CD4-positive, alpha-beta T cell treated with Interleukin-15 for 4 hours (primary cell): Measurements from ENCODE around the gene ACADVL.
"Not testable (repeated sequence)": the region's sequence is repeated elsewhere in the genome, so short reads cannot be mapped to it uniquely, and the experiment has no call there.

Experiments used
- DNase-seq: peaks from one replicate; pipeline ENCODE4 v3.0.0-alpha.2; 2020; ENCODE audit warnings: low spot score

Gene ACADVL

DNA sequence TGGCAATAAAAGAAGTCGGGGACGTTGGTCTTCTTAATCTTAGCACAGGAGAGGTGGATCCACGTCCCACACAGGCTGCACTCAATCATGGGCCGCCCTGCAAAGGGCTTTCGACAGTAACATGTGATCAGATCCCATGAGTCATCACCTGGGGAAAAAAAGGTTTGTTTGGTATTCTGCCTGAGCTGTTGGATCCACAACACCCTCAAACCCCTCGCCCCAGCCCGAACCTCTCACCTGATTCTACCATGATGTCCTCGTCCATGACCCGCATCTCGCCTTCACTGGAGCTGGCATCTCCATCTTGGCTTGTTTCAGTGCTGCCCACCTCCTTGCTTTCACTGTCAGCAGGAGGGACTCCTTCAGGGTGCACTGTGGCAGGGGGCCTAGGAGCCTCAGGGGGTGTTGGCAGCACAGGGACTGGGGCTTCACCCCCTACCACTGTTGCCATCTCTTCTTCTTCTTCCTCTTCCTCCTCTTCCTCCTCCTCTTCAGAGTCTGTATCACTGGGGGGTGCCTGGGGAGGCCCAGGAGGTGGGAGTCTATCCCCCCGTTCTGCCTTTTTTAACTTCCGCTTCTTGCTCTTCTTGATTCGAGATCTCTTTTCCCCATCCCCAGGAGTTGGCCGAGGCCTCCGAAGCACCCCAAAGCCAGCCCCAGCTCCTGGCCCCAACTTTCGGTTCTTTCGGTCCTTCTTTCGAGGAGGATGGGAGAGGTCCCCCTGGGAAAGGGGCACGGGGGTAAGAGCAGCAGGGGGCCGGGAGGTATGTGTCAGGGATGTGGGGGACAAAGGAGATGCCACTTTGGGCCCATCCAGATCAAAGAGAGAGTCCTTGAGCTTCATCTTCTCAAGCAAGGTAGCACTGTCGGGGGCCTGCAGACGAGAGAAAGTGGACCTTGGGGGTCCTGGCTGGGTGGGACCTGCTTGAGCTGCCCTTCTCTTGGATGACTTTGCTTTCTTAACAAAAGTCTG, 16.2 kb downstream of the ACADVL start:
- DNase-seq = peak; percentile 20

DNA sequence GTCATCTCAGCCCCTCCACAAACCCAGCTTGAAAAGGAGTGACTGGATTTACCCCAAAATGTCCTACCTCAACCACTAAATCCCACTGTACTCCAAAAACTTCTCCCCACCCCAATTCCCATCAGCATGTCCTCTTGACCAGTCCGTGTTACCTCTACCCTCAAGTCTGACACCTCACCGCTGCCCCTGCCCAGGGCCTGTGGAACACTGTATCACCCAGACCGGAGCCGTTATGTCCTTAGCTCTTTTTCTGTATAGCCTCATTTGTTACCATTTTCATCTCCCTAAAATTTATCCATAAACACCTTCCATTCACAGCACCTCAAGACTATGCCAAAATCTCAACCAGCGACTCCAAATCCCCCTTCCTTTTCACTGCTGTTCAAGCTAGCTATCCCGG, 17.1 kb downstream of the ACADVL start:
- no peak for DNase-seq

DNA sequence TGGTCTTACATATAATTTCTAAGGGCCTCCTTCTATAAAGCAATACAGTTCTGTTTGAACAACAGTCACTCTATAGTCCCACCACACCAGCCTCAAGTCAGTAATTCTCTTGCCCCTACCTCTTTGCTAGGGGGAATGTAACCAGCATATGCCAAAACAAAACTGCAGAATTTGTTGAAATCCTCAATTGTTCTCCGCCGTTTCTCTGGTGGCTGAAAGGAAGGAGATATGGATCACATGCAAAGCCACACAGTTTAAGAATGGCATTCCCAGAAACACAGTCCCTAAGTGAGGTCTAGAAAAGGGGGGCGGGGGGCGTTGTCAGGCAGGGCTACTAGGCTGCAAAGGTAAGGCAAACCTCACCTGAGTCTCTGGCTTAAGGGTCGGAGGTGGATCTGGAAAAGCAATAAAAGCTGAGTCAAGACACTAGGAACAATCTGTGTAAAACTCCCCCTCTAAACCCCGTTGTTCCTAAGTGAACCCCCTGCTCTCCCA, 17.6 kb downstream of the ACADVL start:
- no peak for DNase-seq

DNA sequence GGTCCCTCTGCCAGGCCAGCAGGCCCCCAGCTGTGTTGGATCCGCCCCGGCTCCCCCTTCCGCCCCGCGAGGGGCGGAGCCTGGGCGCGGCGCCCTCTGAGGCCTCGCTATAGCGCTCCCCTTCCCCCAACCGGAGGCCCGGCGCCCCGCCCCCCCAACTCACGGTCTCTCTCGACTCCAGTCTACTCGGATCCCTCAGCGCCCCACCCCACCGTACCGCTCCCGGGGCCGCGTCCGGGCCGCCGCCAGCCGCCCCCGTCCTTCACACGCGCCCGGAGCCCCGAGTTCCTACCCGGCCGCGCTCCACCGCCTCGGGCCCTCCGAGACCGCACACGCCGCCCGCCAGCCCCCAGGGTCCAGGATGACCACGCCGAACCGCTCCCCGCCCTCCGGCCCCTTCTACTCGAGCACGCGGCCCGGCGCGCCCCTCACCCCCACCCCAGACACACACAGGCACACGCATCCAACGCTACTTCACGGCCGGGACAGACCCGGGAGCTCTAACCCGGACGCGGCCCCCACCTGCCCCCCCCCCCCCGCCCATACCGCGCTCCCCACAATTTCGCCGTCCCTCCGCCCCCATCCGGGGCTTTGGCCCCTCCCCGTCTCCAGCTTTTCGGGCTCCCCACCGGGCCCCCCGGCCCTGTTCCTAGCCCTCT, 18.2 kb downstream of the ACADVL start:
- peak; percentile 82 for DNase-seq

DNA sequence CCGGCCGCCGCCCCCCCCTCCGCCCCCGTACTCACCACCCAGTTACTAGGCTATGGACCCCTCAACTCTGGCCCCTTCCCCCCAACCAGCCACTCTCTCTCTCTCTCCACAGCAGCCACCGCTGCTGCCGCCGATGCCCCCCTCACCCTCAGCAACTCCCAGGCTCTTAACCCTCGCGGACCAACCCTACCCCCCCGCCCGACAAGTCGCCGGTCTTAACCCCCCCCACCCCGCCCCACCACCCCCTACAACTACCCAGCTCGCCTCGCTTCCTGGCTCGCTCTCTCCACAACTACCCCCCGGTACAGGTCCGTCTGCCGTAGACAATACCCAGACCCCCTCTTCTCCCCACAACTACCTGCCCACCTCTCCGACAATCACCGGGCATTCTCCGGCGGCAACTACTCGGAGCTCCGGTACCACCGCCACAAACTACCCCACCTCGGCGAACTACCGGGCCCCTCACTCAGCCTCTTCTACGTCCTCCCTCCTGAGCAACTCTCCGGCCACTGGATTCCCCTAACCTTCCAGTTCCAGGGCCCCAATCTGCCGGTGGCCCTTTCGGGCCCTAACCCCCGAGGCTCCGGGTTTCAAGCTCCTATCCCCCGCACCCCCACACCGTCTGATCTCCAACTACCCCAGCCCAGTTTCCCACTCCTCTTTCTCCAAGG, 18.8 kb downstream of the ACADVL start:
- no peak for DNase-seq

DNA sequence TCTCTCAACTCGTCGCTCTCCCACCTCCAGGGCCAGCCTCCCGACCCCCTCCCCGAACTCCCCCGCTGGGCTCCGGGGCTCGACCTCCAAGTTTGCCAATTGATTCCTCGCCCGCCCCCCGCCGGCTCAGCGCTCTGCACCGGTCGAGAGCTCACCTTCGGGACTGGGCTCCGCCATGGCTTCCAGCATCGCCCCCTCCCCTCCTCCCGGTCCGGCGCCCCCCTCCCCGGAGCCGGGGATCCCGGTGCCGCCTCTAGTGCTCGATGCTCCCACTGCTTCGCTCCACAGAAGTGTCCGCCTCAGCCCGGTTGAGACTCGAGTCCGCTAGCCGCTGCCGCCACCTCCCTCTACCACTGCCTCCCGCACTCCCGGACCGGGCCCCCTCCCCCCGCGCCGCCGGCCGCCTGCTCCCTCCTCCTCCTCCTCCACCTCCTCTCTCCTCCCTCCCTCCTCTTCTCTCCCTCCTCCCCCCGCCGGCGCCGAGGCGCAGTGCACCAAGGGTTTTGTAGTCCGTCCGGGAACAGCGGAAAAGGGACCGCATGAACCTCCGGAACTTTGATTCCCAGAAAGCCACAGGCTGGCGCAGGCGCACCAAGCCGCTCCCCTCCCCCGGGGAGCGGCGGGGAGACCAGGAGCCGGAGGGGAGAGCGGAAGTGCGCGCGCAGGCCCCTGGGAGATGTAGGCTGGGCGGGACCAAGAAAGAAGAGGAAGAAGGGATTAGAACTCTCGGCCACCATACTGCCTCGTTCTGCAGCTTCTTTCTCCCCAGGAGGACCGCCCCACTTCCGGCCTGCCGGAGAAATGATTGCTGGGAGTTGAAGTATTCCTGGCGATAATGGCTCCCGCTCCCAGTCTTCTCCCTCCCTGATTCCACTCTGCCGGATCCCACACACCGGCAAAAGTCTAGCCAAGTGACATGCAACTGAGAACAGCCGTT, 19.6 kb downstream of the ACADVL start, which contains the start of gene PHF23:
TSS of gene PHF23 (minus strand) at position 367 of the 937 bp plus-strand sequence. CDS start at position 189, 178 bp downstream.
- peak; percentile 99 for DNase-seq

DNA sequence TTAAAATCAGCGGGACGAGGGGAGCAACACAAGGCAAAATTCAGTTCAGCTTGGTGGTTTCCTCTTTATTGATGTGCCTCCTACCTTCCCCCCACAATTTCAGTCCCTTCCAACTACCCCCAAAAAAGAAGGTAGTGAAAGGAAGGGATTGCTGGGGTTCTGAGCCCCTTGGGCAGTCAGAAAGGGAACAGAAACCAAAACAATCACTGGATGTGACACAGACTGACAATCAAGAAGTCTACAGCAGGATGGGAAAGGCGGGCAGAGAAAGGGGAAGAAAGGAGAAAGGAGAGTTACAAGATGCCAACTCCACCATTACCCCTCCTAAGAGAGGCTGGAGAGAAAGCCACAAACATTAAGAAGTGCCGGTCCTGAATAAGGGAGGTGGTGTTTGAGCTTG, 20.6 kb downstream of the ACADVL start:
- DNase-seq = no peak

DNA sequence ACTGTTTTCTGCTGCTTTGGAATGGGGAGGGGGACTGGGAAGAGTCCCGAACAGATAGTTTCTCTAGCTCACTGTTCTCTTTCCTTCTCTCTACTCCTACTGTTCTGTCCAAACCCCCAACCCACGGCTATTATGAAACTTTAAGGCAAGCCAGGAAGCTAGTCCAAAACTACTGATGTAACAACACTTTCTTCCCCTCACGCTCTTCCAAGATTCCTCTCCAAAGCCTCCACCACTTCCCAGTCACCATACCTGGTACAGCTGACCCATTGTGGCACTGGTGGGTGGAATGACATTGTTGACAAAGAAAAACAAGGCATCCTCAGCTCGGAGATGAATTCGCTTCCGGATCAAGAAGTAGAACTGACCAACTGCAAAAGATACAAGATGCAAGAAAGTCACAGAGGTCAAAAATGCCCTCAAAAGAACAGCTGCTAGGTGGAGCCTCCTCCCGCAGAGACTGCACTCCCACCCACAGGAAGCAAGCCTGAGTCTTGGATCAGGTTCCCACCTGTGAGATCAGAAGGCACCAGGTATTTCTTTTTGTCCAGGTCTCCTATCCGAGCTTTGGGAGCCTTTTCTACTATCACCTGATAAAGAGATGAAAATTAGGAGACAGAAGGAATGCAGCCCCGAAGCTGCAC, 21.5 kb downstream of the ACADVL start:
- no peak for DNase-seq

DNA sequence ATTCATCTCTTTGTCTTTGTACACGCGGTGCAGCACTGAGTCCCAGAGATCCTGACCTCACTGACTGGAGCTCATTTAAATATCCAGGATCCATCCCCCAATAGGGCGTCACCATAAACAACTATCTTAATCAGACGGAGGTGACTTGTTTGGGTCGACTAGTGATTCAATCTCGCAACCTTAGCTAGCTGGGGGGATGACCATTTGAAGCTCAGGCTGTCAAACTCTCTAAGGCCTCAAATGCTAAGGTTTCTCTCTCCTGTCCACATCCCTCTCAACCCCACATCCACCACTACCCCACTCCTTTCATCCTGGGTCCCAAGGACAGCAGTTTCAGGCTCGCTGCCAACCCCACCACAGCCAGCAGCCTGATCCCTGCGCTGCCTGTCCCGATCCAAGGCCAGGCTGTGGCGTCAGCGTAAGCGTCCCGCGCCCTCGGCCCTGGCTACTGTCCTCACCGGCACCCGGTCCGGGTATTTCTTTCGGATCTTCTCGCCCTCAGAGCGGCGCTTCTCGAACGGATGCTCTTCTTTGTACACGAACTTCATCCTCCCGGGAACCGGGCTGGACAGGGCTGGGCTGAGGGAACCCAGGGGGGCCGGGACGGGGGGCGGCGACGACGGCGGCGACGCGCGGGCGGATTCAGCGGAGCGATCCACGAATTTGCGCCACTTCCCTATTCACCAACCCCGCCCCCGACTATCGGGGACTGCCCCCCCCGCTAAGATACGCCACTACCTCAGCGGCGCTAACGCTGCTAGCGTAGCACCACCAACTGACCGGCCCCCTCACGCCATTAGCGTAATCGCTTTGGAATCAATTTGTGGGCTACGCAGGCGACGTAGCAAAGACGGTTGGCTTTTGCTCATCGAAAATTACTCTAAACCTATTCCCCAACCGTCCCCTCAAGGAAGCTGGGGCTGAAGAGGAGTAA, 22.3 kb downstream of the ACADVL start, which contains the start of gene GABARAP:
TSS of gene GABARAP (minus strand) at position 667 of the 934 bp plus-strand sequence. CDS start at position 548, 119 bp downstream.
- peak; percentile 93 for DNase-seq

DNA sequence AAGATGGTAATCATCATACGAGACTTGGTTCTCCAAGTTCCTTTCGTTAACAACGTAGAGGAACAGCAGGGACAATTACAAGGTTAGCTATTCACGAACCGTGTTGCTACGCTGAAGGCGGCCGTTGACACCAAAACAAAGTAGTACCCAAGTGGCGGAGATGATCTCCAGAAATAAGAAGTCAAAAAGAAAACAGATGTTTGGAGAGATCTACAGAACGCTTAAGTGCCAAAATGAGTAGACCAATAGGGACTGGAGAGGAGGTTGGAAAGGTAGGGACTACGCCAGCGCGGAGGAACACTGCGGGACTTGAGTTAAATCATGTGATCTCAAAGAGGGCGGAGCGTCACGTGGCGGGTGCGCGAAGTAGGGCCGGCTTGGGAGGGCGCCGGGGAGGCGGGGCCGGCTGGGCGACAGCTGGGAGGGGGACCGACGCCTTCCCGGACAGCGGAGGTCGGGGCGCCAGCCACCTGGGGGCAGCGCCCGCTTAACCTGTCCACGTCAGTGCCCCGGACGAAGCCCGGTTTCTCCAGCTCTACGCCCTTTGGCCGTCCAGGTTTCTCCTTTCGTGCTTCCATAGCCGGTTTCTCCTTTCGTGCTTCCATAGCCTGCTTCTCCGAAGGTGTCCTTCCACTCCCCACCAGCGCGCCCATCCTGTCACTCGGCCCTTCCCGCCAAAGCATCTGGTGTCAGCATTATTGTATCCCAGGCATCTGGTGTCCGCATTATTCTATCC, 23.1 kb downstream of the ACADVL start:
- DNase-seq = peak; percentile 92

DNA sequence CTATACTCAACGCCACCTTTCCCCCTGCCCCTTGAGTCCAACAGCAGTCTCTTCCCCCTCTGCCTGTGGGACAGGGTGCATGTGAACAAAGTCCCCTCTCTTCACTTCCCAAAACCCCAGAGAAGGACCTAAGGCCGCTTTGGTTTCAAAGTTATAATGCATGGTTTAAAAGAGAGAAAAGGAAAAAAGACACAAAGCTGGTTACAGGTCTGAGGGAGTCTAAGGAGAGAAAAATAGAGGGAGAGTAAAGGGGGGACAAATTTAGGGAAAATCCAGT, 23.7 kb downstream of the ACADVL start:
- DNase-seq = no peak

DNA sequence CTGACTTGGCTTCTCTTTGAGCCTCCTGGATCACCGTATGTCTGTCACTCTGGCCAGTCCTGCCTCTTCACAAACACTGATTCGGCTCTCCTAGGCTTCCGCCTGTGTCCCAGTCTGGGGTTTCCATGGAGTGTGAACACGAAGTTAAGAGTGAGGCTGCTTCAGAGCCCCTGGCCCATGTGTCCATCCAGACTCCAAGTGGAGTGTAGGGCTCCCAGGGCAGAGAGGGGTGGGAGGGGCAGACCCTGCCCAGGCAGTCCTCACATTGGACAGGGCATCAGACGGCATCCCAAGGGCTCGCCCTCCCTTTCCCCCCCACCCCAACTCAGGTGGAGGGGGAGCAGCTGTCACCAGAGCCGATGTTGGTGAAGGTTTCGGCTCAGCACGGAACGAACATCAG, 24.1 kb downstream of the ACADVL start:
- DNase-seq = not testable (repeated sequence)

DNA sequence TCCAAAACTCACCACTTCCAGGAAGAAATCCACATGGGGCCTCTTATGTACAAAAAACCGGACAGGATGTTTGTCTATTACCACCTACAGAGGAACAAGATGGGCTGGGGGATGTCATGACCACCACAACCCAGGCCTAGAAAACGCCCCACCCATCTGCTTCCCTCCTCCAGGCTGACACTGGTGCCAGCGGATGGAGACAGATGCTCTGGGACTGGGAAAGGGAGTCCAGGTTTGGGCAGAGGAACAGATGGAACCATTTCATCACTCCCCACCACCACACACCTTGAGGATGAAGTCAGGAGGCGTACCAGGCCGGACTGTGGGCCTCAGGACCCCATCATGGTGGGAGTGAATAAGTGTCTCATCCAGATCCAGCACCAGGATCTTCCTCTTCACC, 27.0 kb downstream of the ACADVL start:
- DNase-seq = no peak

DNA sequence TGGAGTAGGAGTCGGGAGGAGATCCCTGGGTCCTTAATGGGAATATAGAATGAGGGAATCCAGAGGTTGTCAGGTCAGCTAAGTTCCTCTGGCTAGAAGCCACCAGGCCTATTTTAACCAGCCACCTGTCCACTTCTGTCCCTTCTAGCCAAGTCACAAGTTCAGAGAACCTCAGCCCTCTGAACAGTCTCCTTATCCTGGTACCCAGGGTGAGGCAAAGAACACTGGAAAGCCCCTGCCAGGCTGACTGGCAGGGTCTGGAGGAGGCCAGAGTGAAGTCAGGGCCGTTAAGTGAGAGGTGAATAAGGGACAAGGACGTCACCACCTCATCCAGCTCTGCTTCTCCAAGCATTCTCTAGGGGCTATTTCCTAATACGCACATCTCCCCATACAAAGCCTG, 29.1 kb downstream of the ACADVL start:
- DNase-seq = no peak

DNA sequence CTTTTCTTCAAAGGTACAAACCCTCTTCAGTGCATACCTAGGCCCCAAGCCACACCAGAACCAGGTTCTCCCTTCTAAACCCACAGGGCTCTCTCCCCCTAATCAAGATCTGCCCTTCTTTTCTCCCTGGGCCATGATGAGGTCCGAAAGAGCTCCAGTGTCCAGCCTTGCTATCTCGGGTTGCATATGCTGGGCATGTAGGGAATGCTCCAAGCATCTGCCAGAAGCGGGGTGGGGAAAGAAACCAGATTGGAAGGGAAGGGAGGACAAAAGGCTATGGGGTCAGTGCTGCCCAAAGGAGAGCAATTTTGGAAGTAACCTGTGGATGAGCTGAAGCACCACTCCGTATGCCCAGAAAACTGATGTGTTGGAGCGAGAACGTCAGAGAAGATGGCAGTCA, 29.5 kb downstream of the ACADVL start:
- DNase-seq = no peak

DNA sequence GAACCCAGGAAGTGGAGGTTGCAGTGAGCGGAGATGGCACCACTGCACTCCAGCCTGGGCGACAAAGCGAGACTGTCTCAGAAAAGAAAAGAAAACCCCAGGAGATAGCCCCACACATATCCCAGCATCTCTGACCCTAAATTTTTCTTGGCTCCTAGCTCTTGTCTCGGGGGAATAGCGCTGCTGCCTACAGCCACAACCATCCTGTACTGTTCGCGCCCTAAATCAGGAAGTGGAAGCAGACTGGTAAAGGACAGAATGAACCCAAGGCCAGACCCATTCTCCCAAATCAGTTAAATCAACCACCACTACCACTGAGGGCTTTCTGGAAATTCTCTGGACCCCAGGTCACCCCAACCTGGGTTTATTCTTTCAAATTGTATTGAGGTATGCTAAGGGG, 30.1 kb downstream of the ACADVL start:
- DNase-seq = no peak

DNA sequence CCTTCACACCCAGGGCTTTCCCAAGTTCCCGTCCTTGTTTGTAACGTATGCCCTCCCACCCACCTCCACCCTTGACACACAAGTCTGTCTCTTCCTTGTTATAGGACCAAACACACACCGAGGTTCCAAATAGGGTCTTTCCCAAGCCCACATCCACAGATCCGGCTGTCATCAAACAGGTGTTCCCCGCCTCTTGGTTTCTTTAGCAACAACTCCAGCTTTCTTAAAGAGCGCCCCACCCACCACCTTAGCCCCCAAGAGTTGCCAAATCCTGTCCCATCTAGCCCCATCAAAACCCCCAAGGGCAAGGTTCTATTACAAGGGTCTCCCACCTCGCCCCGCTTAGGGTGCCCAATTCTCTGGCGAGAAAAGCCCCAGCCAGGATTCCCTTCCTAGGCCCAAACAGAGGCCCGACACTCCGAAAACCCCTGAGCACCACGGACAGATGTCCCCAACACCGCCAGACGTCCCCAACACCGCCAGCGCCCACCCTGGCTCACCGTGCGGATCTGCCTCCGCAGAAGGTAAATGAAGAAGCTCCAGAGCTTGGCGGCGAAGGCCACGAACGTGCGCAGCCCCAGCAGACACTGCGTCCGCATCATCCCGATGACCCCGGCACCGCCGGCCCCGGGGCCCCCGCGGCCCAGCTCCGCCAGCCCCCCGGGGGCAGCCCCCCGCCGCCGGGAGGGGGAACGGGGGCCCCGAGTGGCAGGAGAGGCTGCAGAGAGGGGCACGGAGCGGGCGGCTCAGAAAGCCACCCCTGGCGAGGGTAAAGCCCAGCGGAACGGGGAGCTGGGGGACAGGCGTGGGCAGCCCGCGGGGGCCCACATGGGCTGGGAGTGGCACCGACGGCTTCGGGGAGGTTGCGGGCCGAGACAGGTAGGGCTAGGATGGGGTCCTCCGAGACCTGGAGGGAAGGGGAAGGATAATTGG, 31.2 kb downstream of the ACADVL start:
- no peak for DNase-seq

DNA sequence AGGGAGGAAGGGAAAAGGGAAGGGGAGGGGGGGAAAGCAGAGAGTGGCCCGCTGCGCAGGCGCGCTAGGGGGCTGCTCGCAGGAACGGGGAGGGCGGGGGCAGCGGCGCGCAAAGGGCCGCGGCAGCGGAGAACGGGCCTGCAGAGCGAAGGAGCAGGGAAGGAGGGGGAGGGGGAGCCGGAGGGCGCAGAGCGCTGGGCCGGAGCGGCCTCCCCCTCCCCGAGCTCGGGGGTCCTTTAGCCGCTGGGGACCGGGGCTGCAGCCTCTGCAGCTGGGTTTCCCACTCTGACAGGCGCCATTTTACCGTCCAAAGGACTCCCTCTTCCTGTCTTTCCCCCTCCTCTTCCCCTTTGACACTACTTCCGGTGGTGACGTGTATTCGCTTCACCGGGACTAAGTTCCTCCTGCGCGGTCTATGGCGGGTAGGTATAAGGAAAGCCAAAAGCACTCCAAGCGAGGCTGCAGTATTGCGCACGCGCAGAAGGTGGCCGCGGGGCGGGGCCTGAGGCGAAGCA, 32.0 kb downstream of the ACADVL start, which contains the start of gene CTDNEP1:
TSS of gene CTDNEP1 (minus strand) at position 74 of the 515 bp plus-strand sequence. CDS start 438 bp downstream, outside the sequence.
- DNase-seq = peak; percentile 99
